HFF-Myc (cell line): ENCODE data around the gene CLCN7.

Experiments used
- DNase-seq: peaks from one replicate; pipeline ENCODE4 v3.0.0-alpha.2; 2011; ENCODE audit warnings: low read depth; ENCODE audit errors: extremely low read depth
- H3K4me3 ChIP-seq: replicated peaks from 2 replicates; pipeline ENCODE4 v1.5.1; 2011; ENCODE audit warnings: low read depth, mild to moderate bottlenecking, control low read depth, low read length
- TF ChIP-seq, protein P1 (sequence below): IDR thresholded peaks from 2 replicates; pipeline ENCODE4 v1.5.1; 2012; ENCODE audit warnings: mild to moderate bottlenecking, low read depth, low read length, control low read depth; ENCODE audit errors: missing control alignments

Gene CLCN7

DNA sequence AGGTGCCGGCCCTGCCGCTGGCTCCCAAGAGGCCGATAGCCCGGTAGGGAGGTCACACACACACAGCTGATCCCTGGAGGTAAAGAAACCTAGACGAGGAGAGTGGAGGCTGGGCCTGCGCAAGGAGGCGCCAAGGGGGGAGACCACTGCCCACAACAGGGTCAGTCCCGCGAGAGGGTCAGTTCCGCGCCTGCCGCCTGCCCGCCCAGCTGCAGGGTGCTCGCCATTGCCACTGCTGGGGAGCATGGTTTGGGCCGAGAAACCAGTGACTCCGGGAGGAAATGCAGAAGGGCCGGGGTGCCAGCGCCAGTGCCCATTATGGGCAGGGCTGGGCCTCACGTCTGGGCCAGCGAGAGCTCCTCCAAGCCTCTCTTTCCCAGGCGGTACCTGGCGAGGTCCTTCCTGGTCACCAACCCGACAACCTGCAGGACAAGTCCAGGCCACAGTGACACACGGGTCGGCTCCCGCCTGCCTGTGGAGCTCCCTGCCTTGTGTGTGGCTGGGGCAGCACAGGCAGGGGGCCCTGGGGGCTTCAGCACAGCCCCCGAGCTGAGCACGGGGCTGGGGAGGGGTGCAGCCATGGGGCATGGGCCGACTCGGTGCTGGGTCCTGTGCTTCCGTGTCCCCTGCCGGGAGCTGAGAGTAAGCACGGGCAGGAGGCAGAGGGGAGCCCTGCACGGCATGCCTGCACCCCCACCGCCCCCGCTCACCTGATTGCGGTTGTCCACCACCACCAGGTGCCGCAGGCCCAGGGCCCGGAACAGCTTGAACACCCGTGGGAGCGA lies 28.3 kb downstream of the CLCN7 start:
- TF ChIP-seq, protein P1, sequence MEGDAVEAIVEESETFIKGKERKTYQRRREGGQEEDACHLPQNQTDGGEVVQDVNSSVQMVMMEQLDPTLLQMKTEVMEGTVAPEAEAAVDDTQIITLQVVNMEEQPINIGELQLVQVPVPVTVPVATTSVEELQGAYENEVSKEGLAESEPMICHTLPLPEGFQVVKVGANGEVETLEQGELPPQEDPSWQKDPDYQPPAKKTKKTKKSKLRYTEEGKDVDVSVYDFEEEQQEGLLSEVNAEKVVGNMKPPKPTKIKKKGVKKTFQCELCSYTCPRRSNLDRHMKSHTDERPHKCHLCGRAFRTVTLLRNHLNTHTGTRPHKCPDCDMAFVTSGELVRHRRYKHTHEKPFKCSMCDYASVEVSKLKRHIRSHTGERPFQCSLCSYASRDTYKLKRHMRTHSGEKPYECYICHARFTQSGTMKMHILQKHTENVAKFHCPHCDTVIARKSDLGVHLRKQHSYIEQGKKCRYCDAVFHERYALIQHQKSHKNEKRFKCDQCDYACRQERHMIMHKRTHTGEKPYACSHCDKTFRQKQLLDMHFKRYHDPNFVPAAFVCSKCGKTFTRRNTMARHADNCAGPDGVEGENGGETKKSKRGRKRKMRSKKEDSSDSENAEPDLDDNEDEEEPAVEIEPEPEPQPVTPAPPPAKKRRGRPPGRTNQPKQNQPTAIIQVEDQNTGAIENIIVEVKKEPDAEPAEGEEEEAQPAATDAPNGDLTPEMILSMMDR: no peak
- no peak overlapping the region for H3K4me3 ChIP-seq
- no peak for DNase-seq

GRCh38 chr16:1445518-1446203 lies 29.2 kb downstream of the CLCN7 start:
- TF ChIP-seq, protein P1: no peak
- no peak overlapping the region for H3K4me3 ChIP-seq
- DNase-seq: no peak

DNA sequence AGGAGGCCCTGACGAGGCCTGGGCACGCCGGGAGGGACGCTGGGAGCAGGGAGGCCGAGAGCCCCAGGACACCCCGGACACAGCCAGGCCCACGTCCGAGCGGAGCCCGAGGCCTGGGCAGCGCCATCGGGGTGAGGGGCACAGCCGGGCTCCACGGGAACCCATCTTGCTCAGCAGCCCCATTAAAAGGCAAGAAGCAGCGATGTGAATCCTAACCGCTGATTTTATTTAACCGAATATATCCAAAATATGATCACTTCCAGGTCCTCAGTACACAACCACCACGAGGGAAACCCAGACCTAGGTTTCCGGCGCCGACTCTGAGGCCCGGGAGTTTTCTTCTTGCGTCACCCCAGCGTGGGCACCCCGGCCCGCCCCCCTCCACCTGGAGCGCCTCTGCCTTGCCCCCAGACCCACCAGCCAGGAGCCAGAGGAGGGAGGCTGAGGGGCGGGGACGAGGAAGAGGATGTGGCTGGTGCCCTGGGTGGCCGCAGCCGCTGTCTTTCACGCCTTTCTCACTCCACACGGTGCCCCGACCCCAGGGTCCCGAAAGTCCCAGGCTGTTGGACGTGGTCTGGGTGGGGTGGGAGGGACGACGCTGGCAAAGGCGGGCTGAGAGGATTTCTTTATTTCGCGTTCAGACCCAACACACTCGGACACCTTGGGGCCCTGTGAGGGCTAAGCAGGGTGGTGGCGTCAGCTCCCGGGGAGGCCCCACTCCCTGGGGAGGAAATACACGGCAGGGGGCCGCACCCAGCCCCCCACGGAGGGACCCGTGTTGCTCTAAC lies 29.9 kb downstream of the CLCN7 start:
- TF ChIP-seq, protein P1: no peak
- DNase-seq: no peak
- no peak overlapping the region for H3K4me3 ChIP-seq

DNA sequence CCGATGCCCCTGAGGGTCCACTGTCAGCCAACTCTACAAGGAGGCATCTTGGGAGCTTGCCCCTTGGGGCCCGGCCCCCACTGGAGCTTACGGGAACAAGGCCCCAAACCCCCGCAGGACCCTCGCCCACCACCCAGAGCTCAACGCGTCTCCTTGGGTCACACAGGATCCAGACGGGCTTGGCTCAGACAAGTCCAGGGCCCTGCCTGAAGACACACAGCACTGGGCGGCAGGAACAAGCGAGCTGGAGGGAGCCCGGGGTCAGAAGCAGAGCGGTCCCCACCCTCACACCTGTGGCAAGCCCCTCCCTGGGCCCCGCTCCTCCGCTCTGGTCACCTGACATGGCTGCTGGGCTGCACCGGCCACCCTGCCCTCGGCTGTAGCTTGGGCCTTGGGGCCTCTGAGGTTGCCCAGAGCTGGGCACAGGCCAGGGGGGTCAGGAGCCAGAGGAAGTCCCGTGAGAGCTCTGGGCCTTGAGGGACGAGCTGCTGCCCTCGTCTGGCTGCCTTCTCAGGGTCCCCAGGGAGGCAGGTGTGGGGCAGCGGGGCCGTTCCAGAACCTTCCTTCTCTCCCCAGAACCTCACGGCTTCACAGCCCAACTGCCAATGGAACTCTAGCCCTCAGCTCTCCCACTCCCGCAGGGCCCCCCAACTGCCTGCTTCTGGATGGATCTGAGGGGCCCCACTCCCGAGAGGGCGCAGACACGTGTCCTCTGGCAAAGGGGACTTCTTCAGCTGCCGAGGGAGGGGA lies 30.7 kb downstream of the CLCN7 start, which contains the start of gene CCDC154:
TSS of gene CCDC154 (minus strand) at position 577 of the 750 bp plus-strand sequence. CDS start at position 343, 234 bp downstream.
- H3K4me3 ChIP-seq: no peak within 1 kb of the TSS
- TF ChIP-seq, protein P1: no peak
- no peak for DNase-seq

GRCh38 chr16:1443403-1443973 lies 31.3 kb downstream of the CLCN7 start:
- TF ChIP-seq, protein P1: no peak
- DNase-seq: no peak
- H3K4me3 ChIP-seq: no peak overlapping the region

DNA sequence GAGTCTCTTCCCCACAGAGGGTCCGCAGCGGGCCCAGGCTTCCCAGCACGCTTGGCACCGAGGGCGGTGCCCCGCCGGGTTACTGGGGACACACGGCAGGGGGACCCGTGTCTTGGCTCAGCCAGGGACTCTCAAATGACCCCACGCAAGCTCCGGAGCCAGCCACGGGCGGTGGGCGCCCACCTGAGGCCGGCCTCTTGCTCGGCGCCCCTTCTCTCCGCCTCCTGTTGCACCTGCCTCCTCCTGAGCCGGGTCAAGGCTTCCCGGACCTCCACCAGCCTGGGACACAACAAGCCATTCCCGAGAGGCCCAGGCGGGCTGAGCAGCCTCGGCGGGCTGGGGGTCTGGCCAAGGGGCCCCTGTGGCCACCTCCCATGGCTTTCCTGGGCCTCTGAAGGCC lies 32.1 kb downstream of the CLCN7 start:
- DNase-seq: no peak

More for the DNA sequence above, 32.1 kb downstream of the CLCN7 start:
- TF ChIP-seq, protein P1: no peak
- no peak overlapping the region for H3K4me3 ChIP-seq
